GM12875 (cell line): ENCODE data around the gene ITGA11.

Experiments used
- H3K4me3 ChIP-seq: one replicate; pipeline ENCODE4 v1.5.1; 2011; ENCODE audit warnings: low read depth, low read length, control low read depth
- CTCF ChIP-seq: IDR thresholded peaks from 2 replicates; pipeline ENCODE4 v1.5.1; 2011; ENCODE audit warnings: low read depth, mild to moderate bottlenecking, control low read depth, inconsistent platforms, low read length, moderate library complexity, borderline replicate concordance; ENCODE audit not compliant: insufficient read depth

The ITGA11 gene

GRCh38 chr15:68371160-68371559 lies 60.8 kb downstream of the ITGA11 start:
- TF ChIP-seq CTCF: no peak

DNA sequence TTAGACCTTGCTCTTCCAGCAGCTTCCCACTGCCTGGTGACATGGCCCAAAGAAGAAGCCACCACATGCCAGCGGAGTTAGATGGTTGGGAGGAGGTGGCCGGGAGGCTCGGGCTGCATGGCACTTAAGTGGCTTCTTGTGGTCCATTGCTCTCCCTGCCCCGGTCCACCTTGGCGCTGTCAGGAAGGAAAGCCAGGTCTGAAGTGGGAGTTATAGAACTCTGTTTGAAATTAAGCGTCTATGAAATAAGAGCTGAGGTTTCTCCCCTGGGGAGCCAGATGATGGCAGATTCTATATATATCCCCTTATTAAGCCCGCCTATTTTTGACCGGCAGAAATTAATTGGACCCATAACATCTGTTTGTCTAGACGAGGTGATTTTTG lies 61.2 kb downstream of the ITGA11 start:
- TF ChIP-seq CTCF: no peak
- no peak overlapping the region for H3K4me3 ChIP-seq

More at GRCh38 chr15:68371160-68371559, 60.8 kb downstream of the ITGA11 start:
- H3K4me3 ChIP-seq: no peak overlapping the region

- H3K4me3 ChIP-seq: no peak overlapping the region
- TF ChIP-seq CTCF: no peak
These were observed 61.8 kb downstream of the ITGA11 start for GRCh38 chr15:68369931-68370767.

GRCh38 chr15:68368731-68369435 lies 63.1 kb downstream of the ITGA11 start:
- TF ChIP-seq CTCF: no peak
- H3K4me3 ChIP-seq: no peak overlapping the region

DNA sequence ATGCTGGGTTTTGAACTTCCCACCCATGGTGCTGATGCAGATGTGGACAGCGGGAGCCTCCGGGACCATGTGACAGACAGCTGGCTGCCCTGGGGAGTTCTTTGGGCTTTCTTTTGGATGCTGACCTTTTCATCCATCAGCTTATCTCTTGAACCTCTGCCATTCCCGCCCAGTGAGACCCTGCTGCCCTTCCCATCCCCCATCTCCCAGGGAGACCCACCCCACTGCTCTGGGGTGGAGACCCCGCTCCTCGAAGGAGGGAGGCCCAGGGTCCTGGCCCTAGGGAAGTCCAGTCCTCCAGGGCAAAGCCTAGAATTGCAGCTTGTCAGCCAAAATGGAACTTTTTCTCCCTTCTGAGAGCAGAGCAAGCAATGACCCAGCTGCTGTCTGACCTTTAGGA lies 64.0 kb downstream of the ITGA11 start:
- no peak overlapping the region for H3K4me3 ChIP-seq
- no peak for TF ChIP-seq CTCF

DNA sequence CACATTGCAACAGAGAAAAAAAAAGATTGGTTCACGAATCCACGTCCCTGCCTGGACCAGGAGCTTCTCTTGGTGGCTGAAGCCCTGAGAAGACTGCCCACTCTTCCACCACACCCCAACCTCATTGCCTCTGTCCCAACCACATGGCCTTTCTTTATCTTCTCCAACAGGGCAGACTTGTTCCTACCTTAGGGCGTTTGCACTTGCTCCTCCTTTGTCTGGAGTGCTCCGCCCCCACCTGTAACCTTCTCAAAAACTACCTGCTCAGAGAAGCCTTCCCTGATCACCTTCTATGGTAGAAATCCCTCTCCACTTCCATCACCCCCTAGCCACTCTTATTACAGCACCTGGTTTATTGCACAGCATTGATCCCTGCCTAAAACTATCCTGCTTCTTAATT lies 64.7 kb downstream of the ITGA11 start:
- no peak for TF ChIP-seq CTCF
- no peak overlapping the region for H3K4me3 ChIP-seq

GRCh38 chr15:68366314-68366713 lies 65.6 kb downstream of the ITGA11 start:
- H3K4me3 ChIP-seq: no peak overlapping the region
- no peak for TF ChIP-seq CTCF
